Left cardiac atrium (tissue), 4 donors: ENCODE results near the gene ZNF787. TPM values are rescaled to one million over a fixed set of nuclear protein-coding genes. Genes with fewer than 3 reads are reported as not detected.

Source experiments
- ATAC-seq, 2 donors: fragments of 200-7000 bp; cut with Tn5 transposase; one replicate each; pipeline ENCODE4 v1.9.1; 2020; ENCODE audit warnings: mild to moderate bottlenecking in 2 of 2, moderate library complexity in 2 of 2
- DNase-seq: peaks from one replicate; pipeline ENCODE4 v3.0.0-alpha.2; 2020
- intact Hi-C, 2 donors: fragments of 100-400 bp; cut with DNase I; formaldehyde crosslinking; loops; one replicate each; pipeline versions ENCODE4 v1.14.1 to v1.15.1; 2022 to 2023
- total RNA-seq, 2 donors: library from RNA; stranded (reverse); fragmentation: NEBNext Ultra II Directional; extraction: Animal tissue kit (Norgen Biotek cat#: 25700); gene quantifications; one replicate each; pipeline ENCODE4 v1.2.1, GENCODE V29; 2021
- donor health status: DM: no; HTN: yes; CAD: no.
- donor health status: DM: no; HTN: yes; CAD: no; lungs with severe emphysema.
- donor health status: DM: yes; HTN: yes; CAD: no.
- donor health status: Dilated cardiomyopathy.

Gene ZNF787
- total RNA-seq, 2 donors from 2014 or later = 27.5 to 37.9 TPM

GRCh38 chr19:56097306-56097705 is 23.8 kb downstream of the ZNF787 start:
- ATAC-seq (no peak), DNase-seq (no peak)
- intact Hi-C loops = no loop called here

- DNase-seq (peak; percentile 52), ATAC-seq (peak; percentile 19 to 41)
- intact Hi-C loops = no loop called here
These were observed 24.4 kb downstream of the ZNF787 start for GRCh38 chr19:56096665-56097064.

GRCh38 chr19:56094449-56094848 is 26.6 kb downstream of the ZNF787 start:
- DNase-seq (no peak), ATAC-seq (no peak)
- intact Hi-C loops = no loop called here

- DNase-seq = peak; percentile 12
- intact Hi-C loops = no loop called here
- no peak for ATAC-seq
These were observed 28.1 kb downstream of the ZNF787 start for GRCh38 chr19:56092685-56093631.

- DNase-seq (no peak), ATAC-seq (no peak)
- intact Hi-C loops = no loop called here
These were observed 29.1 kb downstream of the ZNF787 start for GRCh38 chr19:56091751-56092546.

- DNase-seq (peak; percentile 12), ATAC-seq (peak in 1 of 2 donors; percentile 37)
- intact Hi-C loops = no loop called here
These were observed 30.0 kb downstream of the ZNF787 start for GRCh38 chr19:56091066-56091490.

GRCh38 chr19:56089344-56089743 is 31.8 kb downstream of the ZNF787 start:
- DNase-seq (peak; percentile 19), ATAC-seq (no peak)
- intact Hi-C loops = loop anchor here in 1 of 2 donors (5.0 kb wide), 1 partner anchor 68 kb away; no protein-coding TSS in a partner anchor

GRCh38 chr19:56088497-56089215 is 32.4 kb downstream of the ZNF787 start:
- intact Hi-C loops = loop anchor here in 1 of 2 donors (5.0 kb wide), 1 partner anchor 69 kb away; no protein-coding TSS in a partner anchor
- peak; percentile 18 for DNase-seq
- no peak for ATAC-seq

GRCh38 chr19:56087647-56088496 is 33.2 kb downstream of the ZNF787 start:
- DNase-seq = peak; percentile 44
- intact Hi-C loops = loop anchor here in 1 of 2 donors (5.0 kb wide), 1 partner anchor 69 kb away; no protein-coding TSS in a partner anchor
- no peak for ATAC-seq

- no peak for DNase-seq
- ATAC-seq = no peak
- intact Hi-C loops = loop anchor here in 1 of 2 donors (5.0 kb wide), 1 partner anchor 70 kb away; no protein-coding TSS in a partner anchor
These were observed 34.2 kb downstream of the ZNF787 start for GRCh38 chr19:56086671-56087430.

GRCh38 chr19:56085571-56086275 is 35.4 kb downstream of the ZNF787 start:
- DNase-seq (no peak), ATAC-seq (no peak)
- intact Hi-C loops = loop anchor here in 1 of 2 donors (5.0 kb wide), 1 partner anchor 72 kb away; no protein-coding TSS in a partner anchor

- DNase-seq (no peak), ATAC-seq (no peak)
- intact Hi-C loops = loop anchor here in 1 of 2 donors (5.0 kb wide), 1 partner anchor 72 kb away; no protein-coding TSS in a partner anchor
These were observed 36.1 kb downstream of the ZNF787 start for GRCh38 chr19:56084835-56085536.

GRCh38 chr19:56083668-56084067 is 37.4 kb downstream of the ZNF787 start:
- intact Hi-C loops = no loop called here
- ATAC-seq (no peak), DNase-seq (no peak)

GRCh38 chr19:56080669-56081401 is 40.3 kb downstream of the ZNF787 start:
- ATAC-seq (peak; percentile 77 to 80), DNase-seq (peak; percentile 85)
- intact Hi-C loops = no loop called here

- intact Hi-C loops = loop anchor here (5.0 to 10.0 kb wide), 5 partner anchors 93 to 273 kb away; no protein-coding TSS in a partner anchor
- ATAC-seq = no peak
- DNase-seq = no peak
These were observed 41.5 kb downstream of the ZNF787 start for GRCh38 chr19:56079609-56080008.
